Activated naive CD8-positive, alpha-beta T cell (primary cell): ENCODE data around the gene NUP155.
A peak's percentile ranks its signal among the peaks of the same experiment; 100 is the strongest.

Experiments used
- H3K27ac Mint-ChIP-seq: one replicate; pipeline ENCODE4 v1.8.0; 2021; ENCODE audit warnings: mixed read lengths
- H3K27me3 Mint-ChIP-seq: one replicate; pipeline ENCODE4 v1.8.0; 2021; ENCODE audit warnings: mixed read lengths
- H3K36me3 Mint-ChIP-seq: one replicate; pipeline ENCODE4 v1.8.0; 2021; ENCODE audit warnings: mixed read lengths
- H3K4me1 Mint-ChIP-seq: one replicate; pipeline ENCODE4 v1.8.0; 2021; ENCODE audit warnings: low read depth, mixed read lengths
- H3K4me3 Mint-ChIP-seq: one replicate; pipeline ENCODE4 v1.8.0; 2021; ENCODE audit warnings: mild to moderate bottlenecking, mixed read lengths
- H3K9me3 Mint-ChIP-seq: one replicate; pipeline ENCODE4 v1.8.0; 2021; ENCODE audit warnings: low read depth, mixed read lengths

NUP155 gene

DNA sequence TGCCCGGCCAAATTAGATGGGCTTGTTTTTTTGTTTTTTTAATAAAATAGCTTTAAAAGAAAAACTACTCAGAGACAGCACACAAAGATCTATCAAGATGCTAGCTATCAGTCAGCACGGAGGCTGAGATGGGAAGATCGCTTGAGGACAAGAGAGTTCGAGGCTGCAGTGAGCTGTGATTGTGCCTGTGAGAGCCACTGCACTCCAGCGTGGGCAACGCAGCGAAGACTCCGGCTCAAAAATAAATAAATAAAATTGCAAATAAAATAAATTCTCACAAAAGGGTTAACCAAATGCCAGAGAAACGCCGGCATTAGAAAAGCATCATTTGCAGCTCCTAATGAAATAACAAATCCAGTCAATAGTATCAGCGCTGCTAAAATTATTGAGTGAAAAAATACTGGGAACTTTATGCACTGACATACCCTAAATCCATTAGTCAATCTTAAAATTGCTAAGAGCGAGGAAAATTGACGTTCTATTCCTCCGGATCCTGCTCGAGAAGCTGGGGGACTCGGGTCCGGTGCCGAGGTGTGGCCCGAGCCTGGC is 122.4 kb downstream of the NUP155 start:
- Mint-ChIP-seq H3K4me3 (peak overlapping the region; percentile 83), H3K36me3 (no peaks in the 10 kb centered on the region), H3K9me3 (no peaks in the 10 kb centered on the region), H3K27me3 (no peaks in the 10 kb centered on the region), H3K4me1 (peaks cover 18% of the 10 kb centered on the region), H3K27ac (no peak overlapping the region)

DNA sequence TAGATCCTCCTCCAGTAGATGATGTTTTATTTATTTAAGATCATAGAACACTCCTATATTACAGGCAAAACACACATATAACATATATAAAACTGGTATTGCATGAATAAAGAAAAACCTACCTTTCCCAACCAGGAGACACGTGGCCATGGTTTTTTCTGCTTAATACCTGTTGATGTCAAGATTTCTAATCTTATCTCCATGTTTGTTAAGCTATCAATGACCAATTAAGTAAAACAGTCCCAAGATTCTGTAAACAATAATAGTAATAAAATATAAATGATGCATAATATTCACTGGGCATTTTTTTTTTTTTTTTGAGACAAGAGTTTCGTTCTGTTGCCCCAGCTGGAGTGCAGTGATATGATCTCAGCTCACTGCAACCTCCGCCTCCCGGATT is 123.4 kb downstream of the NUP155 start:
- no peaks in the 10 kb centered on the region for H3K36me3 Mint-ChIP-seq
- peak overlapping the region; percentile 14 for H3K4me3 Mint-ChIP-seq
- no peak overlapping the region for H3K27ac Mint-ChIP-seq
- no peaks in the 10 kb centered on the region for H3K9me3 Mint-ChIP-seq
- no peaks in the 10 kb centered on the region for H3K27me3 Mint-ChIP-seq
- peaks cover 18% of the 10 kb centered on the region for H3K4me1 Mint-ChIP-seq

GRCh38 chr5:37247036-37247435 is 123.9 kb downstream of the NUP155 start:
- Mint-ChIP-seq H3K27me3 (no peaks in the 10 kb centered on the region), H3K4me3 (peak overlapping the region; percentile 14), H3K36me3 (no peaks in the 10 kb centered on the region), H3K27ac (no peak overlapping the region), H3K9me3 (no peaks in the 10 kb centered on the region), H3K4me1 (peaks cover 18% of the 10 kb centered on the region)
